Skeletal muscle tissue (tissue), 4 donors: ENCODE measurements around the gene SRRM2. TPM values are rescaled to one million over a fixed set of nuclear protein-coding genes. Genes with fewer than 3 reads are reported as not detected.
A peak's percentile ranks its signal among the peaks of the same experiment; 100 is the strongest.

ENCODE experiments used
- H3K27ac ChIP-seq: one replicate; pipeline ENCODE4 v1.7.0; 2013; ENCODE audit warnings: mild to moderate bottlenecking, low read depth, low read length, inconsistent platforms
- H3K27me3 ChIP-seq, 3 donors: one replicate each; pipeline ENCODE4 v1.7.0; 2013; ENCODE audit warnings: low read length in 3 of 3; ENCODE audit not compliant: control insufficient read depth in 3 of 3, insufficient read depth in 3 of 3
- H3K36me3 ChIP-seq, 3 donors: one replicate each; pipeline ENCODE4 v1.7.0; 2013; ENCODE audit warnings: low read length in 3 of 3; ENCODE audit not compliant: control insufficient read depth in 3 of 3, insufficient read depth in 3 of 3
- H3K4me1 ChIP-seq, 3 donors: one replicate each; pipeline ENCODE4 v1.7.0; 2013; ENCODE audit warnings: low read length in 3 of 3, mild to moderate bottlenecking in 3 of 3; ENCODE audit not compliant: control insufficient read depth in 3 of 3, insufficient read depth in 3 of 3
- H3K4me3 ChIP-seq, 3 donors: one replicate each; pipeline ENCODE4 v1.7.0; 2013; ENCODE audit warnings: low read length in 3 of 3
- H3K9ac ChIP-seq, 3 donors: one replicate each; pipeline ENCODE4 v1.7.0; 2013; ENCODE audit warnings: low read length in 3 of 3, mild to moderate bottlenecking in 3 of 3, moderate library complexity in 2 of 3, low read depth in 1 of 3
- H3K9me3 ChIP-seq, 3 donors: one replicate each; pipeline ENCODE4 v1.7.0; 2013; ENCODE audit warnings: low read length in 3 of 3; ENCODE audit not compliant: control insufficient read depth in 3 of 3
- total RNA-seq: library from RNA; depleted of rRNA; stranded (reverse); fragments of >200 nt; gene quantifications from one replicate; pipeline ENCODE4 v1.2.3, GENCODE V29; 2014
- donor health status: Osteomylitis.

The SRRM2 gene
- total RNA-seq = 70.5 TPM

GRCh38 chr16:2752035-2752849 is at the start of gene SRRM2:
Gene SRRM2, plus strand, starts transcription at chr16:2752638. Its CDS starts 3,727 bp downstream, at chr16:2756365.
- Histone ChIP-seq H3K9ac (peak within 1 kb of the TSS; percentile 95 to 100 (median 100)), H3K4me1 (peaks cover 40 to 45% (median 44%) of the 10 kb centered on the region in 3 donors), H3K4me3 (peak within 1 kb of the TSS; percentile 97 to 100 (median 100)), H3K27me3 (no peaks in the 10 kb centered on the region), H3K9me3 (peaks cover 0 to 2% (median 0%) of the 10 kb centered on the region in 3 donors), H3K27ac (peak within 1 kb of the TSS; percentile 99), H3K36me3 (peaks cover 6 to 10% (median 8%) of the 10 kb centered on the region in 3 donors)

DNA sequence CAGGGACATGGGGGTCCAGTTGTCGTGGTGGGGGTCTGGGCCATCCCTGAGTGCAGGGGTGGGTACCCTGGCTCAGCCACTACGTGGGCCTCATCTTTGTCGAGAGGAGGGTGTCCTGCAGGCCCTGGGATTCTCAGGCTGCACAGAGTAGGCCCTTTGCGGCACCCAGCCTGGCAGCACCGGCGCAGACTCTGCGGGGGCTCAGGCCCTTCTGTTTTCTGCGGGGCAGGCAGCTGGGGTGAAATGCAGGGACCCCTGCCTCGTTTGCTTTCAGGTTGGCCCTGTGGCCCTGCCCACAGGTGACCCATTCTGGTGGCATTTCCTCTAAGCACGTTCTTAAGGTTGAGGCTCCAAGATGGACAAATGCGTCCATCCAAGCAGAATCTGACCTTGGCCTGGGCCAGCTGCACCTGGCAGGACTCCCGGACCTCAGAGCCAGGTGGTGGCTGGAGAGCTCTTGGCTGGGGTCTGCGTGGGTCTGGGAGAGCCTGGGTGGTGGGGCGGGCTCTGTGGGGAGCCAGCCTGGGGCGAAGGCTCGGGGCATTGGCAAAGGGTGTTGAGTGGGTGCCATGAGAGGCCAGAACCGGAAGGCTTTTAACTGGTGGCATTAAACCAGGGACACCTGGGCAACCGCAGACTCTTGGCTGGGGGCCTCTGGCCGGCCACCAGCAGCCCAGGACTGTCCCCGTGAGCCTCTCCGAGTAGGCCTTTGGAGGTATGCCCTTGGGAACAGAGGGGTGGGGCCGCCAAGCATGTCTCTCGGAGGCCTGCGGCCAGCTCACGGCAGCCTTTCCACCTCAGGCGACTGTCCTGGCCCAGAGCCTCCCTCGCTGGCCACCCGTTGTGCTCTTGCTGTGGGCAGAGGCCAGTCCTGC is 49.3 kb upstream of the SRRM2 start:
- H3K9me3 ChIP-seq = no peaks in the 10 kb centered on the region
- H3K4me3 ChIP-seq = no peak overlapping the region
- peak overlapping the region in 2 of 3 donors; percentile 53 to 69 for H3K9ac ChIP-seq
- no peaks in the 10 kb centered on the region for H3K27me3 ChIP-seq
- H3K4me1 ChIP-seq = peaks cover 35 to 56% (median 50%) of the 10 kb centered on the region in 3 donors
- peaks cover 40 to 52% (median 48%) of the 10 kb centered on the region in 3 donors for H3K36me3 ChIP-seq
- H3K27ac ChIP-seq = peak overlapping the region; percentile 60

DNA sequence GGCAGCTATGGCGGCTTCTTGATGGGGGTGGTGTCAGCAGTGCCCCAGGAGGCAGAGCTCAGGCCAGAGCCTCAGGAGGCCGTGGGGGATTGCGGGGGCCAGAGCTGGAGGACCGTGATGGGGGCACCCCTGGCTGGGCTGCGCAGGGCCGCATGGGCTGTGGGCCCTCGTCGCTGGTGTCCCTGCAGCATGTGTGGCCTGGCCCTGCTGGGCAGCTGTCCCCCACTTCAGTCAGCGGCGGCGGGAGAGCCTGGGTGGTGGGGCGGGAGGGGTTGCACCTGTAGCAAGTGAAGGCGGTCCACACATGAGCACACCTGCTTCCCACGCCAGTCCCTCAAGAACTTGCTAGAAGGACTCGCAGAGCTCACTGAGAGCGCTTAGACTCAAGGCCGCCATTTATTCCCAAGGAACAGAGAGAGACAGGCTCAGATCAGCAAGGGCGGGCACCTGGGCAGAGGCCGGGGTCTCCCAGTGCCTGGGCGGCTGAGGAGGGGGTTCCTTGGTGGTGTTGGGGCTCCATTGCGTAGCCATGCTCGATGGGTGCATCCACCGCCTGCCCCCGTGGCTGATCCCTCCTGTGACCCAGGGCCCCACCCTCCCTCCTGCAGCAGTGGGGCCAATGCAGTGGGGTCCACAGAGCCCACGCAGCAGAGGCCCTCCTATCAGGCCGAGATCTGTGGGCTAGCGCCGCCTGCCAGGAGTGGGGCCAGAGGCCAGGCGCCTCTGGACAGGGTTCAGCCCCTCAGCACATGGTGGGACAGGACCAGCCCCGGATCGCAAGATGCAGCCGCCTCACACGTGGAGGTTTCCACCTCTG is 48.1 kb upstream of the SRRM2 start:
- peak overlapping the region; percentile 60 for H3K27ac ChIP-seq

GRCh38 chr16:2704983-2705275 is 47.5 kb upstream of the SRRM2 start:
- Histone ChIP-seq H3K4me1 (peaks cover 31 to 45% (median 38%) of the 10 kb centered on the region in 3 donors), H3K36me3 (peaks cover 37 to 46% (median 39%) of the 10 kb centered on the region in 3 donors), H3K9me3 (no peaks in the 10 kb centered on the region), H3K27ac (no peak overlapping the region), H3K4me3 (no peak overlapping the region), H3K27me3 (no peaks in the 10 kb centered on the region), H3K9ac (peak overlapping the region in 1 of 3 donors; percentile 25)

More for the DNA sequence above, 48.1 kb upstream of the SRRM2 start:
- Histone ChIP-seq H3K27me3 (no peaks in the 10 kb centered on the region), H3K4me3 (no peak overlapping the region), H3K36me3 (peaks cover 41 to 52% (median 45%) of the 10 kb centered on the region in 3 donors), H3K9ac (peak overlapping the region in 2 of 3 donors; percentile 25 to 53), H3K9me3 (no peaks in the 10 kb centered on the region), H3K4me1 (peaks cover 35 to 50% (median 43%) of the 10 kb centered on the region in 3 donors)

DNA sequence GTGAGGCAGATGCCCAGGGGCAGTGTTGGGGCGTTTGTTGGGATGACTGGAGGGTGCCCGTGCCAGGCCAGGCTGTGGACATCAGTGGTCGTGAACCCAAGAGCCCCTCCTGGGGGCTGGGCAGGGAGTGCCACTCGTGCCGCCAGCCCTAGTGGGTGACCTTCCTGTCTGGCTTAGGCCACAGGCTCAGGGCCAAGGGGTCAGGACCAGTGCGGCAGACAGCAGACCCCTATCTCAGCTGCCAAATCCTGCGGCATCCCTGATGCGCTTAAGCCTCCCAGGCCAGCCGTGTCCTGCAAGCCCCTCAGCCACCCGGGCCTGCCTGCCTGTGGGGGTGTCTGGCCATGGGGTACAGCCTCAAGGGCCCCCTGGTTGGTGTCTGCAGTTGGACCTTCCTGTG is 47.1 kb upstream of the SRRM2 start:
- no peaks in the 10 kb centered on the region for H3K9me3 ChIP-seq
- H3K36me3 ChIP-seq = peaks cover 32 to 42% (median 35%) of the 10 kb centered on the region in 3 donors
- no peak overlapping the region for H3K27ac ChIP-seq
- no peaks in the 10 kb centered on the region for H3K27me3 ChIP-seq
- H3K9ac ChIP-seq = peak overlapping the region in 1 of 3 donors; percentile 14
- peaks cover 31 to 45% (median 37%) of the 10 kb centered on the region in 3 donors for H3K4me1 ChIP-seq
- no peak overlapping the region for H3K4me3 ChIP-seq

DNA sequence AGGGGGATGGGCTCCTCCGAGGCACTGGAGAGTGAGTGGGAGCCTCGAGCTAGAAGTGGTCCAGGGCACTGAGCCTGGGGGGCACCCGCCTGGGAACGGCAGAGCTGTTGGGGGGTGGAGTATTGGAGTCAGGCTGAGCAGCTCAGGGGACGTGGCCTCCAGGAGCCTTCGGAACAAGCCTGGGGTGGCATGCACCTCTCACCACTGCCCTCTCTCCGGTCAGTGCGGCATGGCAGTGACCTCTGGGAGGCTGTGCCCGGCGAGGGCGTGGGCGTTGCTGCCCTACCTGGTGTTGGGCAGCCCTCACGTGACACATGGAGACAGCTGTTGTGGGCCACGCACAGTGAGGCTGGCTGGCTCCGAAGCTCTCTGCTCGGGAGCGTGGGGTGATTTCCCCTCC is 46.4 kb upstream of the SRRM2 start:
- Histone ChIP-seq H3K27ac (no peak overlapping the region), H3K9ac (no peak overlapping the region), H3K9me3 (no peaks in the 10 kb centered on the region), H3K4me3 (no peak overlapping the region), H3K4me1 (peaks cover 31 to 45% (median 37%) of the 10 kb centered on the region in 3 donors), H3K27me3 (no peaks in the 10 kb centered on the region), H3K36me3 (peaks cover 30 to 37% (median 33%) of the 10 kb centered on the region in 3 donors)

- H3K36me3 ChIP-seq = peaks cover 28 to 35% (median 30%) of the 10 kb centered on the region in 3 donors
- H3K9me3 ChIP-seq = no peaks in the 10 kb centered on the region
- no peak overlapping the region for H3K27ac ChIP-seq
- H3K4me1 ChIP-seq = peaks cover 31 to 45% (median 37%) of the 10 kb centered on the region in 3 donors
- no peaks in the 10 kb centered on the region for H3K27me3 ChIP-seq
- no peak overlapping the region for H3K4me3 ChIP-seq
- no peak overlapping the region for H3K9ac ChIP-seq
These were observed 45.7 kb upstream of the SRRM2 start for GRCh38 chr16:2706611-2707311.

- H3K4me1 ChIP-seq = peaks cover 26 to 38% (median 33%) of the 10 kb centered on the region in 3 donors
- peaks cover 22 to 30% (median 23%) of the 10 kb centered on the region in 3 donors for H3K36me3 ChIP-seq
- no peaks in the 10 kb centered on the region for H3K27me3 ChIP-seq
- no peaks in the 10 kb centered on the region for H3K9me3 ChIP-seq
- H3K4me3 ChIP-seq = no peak overlapping the region
- no peak overlapping the region for H3K9ac ChIP-seq
- no peak overlapping the region for H3K27ac ChIP-seq
These were observed 44.8 kb upstream of the SRRM2 start for GRCh38 chr16:2707368-2708289.
